Smooth muscle cell (in vitro differentiated cells): ENCODE results near the gene CBARP. TPM values are rescaled to one million over a fixed set of nuclear protein-coding genes. Genes with fewer than 3 reads are reported as not detected.

Source experiments
- DNase-seq: peaks from one replicate; lab custom pipeline; 2025; ENCODE audit not compliant: unreplicated experiment; lab: John Stamatoyannopoulos, UW
- H2AFZ ChIP-seq: fragments of 200-600 bp; sonication (generic); 2 replicates; pipeline ENCODE4 v1.6.0; 2016; ENCODE audit warnings: antibody characterized with exemption, low read depth, mild to moderate bottlenecking
- H3F3A ChIP-seq: fragments of 200-600 bp; sonication (generic); 2 replicates; pipeline ENCODE4 v1.6.0; 2017; ENCODE audit warnings: antibody characterized with exemption, low read depth
- H3K27ac ChIP-seq: fragments of 200-600 bp; sonication (generic); 2 replicates; pipeline ENCODE4 v1.5.1; 2016; ENCODE audit warnings: low read depth, mild to moderate bottlenecking
- H3K27me3 ChIP-seq: fragments of 200-600 bp; sonication (generic); 2 replicates; pipeline ENCODE4 v1.6.1; 2016; ENCODE audit warnings: low read depth, mild to moderate bottlenecking
- H3K36me3 ChIP-seq: fragments of 200-600 bp; sonication (generic); 2 replicates; pipeline ENCODE4 v1.5.1; 2016; ENCODE audit warnings: low read depth
- H3K4me1 ChIP-seq: fragments of 200-600 bp; sonication (generic); 2 replicates; pipeline ENCODE4 v1.5.1; 2016; ENCODE audit warnings: low read depth
- H3K4me2 ChIP-seq: fragments of 200-600 bp; sonication (generic); 2 replicates; pipeline ENCODE4 v1.6.0; 2016; ENCODE audit warnings: mild to moderate bottlenecking
- H3K4me3 ChIP-seq: fragments of 200-600 bp; sonication (generic); 2 replicates; pipeline ENCODE4 v1.5.1; 2016; ENCODE audit warnings: mild to moderate bottlenecking
- H3K79me2 ChIP-seq: fragments of 200-600 bp; sonication (generic); 2 replicates; pipeline ENCODE4 v1.6.0; 2016; ENCODE audit warnings: low read depth, mild to moderate bottlenecking
- H3K9ac ChIP-seq: fragments of 200-600 bp; sonication (generic); 2 replicates; pipeline ENCODE4 v1.6.0; 2016; ENCODE audit warnings: low read depth
- H3K9me3 ChIP-seq: fragments of 200-600 bp; sonication (generic); replicated peaks from 2 replicates; pipeline ENCODE4 v1.5.1; 2016; ENCODE audit warnings: low read depth
- H4K20me1 ChIP-seq: fragments of 200-600 bp; sonication (generic); 2 replicates; pipeline ENCODE4 v1.6.0; 2016; ENCODE audit warnings: low read depth
- CTCF ChIP-seq: fragments of 200-600 bp; sonication (generic); IDR thresholded peaks from 2 replicates; pipeline ENCODE4 v1.5.1; 2017; ENCODE audit warnings: borderline replicate concordance, mild to moderate bottlenecking, antibody characterized with exemption; ENCODE audit not compliant: insufficient read depth, poor library complexity, severe bottlenecking
- WGBS: methylation state at CpG from one replicate; pipeline ENCODE4 v1.1.7; 2016; ENCODE audit warnings: low lambda C conversion rate; 5-methylcytosine and 5-hydroxymethylcytosine counted together
- polyA plus RNA-seq: library from polyadenylated mRNA; unstranded; fragments of >200 nt; fragmentation: Nextera tagmentation; extraction: Ambion mirVana; gene quantifications from 2 replicates; pipeline ENCODE4 v1.2.1, GENCODE V29; 2016
- total RNA-seq: library from RNA; depleted of rRNA; stranded (reverse); fragments of >200 nt; gene quantifications from 2 replicates; pipeline ENCODE4 v1.2.3, GENCODE V29; 2014

Gene CBARP
- total and polyA plus RNA-seq, 2 experiments from 2014 or later, result 2.7 to 10.5 TPM

- Histone ChIP-seq H3K9me3 (no peaks in the 10 kb centered on the region), H3K4me2 (peak overlapping the region; percentile 87), H3K4me3 (peak overlapping the region; percentile 67), H3K9ac (peak overlapping the region; percentile 89), H4K20me1 (peaks cover 53% of the 10 kb centered on the region), H3K4me1 (peaks cover 52% of the 10 kb centered on the region), H3F3A (peaks cover 58% of the 10 kb centered on the region), H3K27me3 (no peaks in the 10 kb centered on the region), H3K36me3 (peaks cover 8% of the 10 kb centered on the region), H3K79me2 (peaks cover 48% of the 10 kb centered on the region), H3K27ac (peak overlapping the region; percentile 94), H2AFZ (no peak overlapping the region)
- TF ChIP-seq CTCF, result peak; percentile 1
- peak; percentile 82 for DNase-seq
- 1% methylated on average over 51 of the region's 64 CpGs for WGBS
These were observed 31.8 kb upstream of the CBARP start for GRCh38 chr19:1269478-1270212.

- H3F3A ChIP-seq, result peaks cover 54% of the 10 kb centered on the region
- peak within 1 kb of the TSS; percentile 94 for H3K27ac ChIP-seq
- peak within 1 kb of the TSS; percentile 91 for H3K4me2 ChIP-seq
- peak within 1 kb of the TSS; percentile 67 for H3K4me3 ChIP-seq
- H4K20me1 ChIP-seq, result peaks cover 50% of the 10 kb centered on the region
- under 1% methylated on average over 26 of the region's 50 CpGs for WGBS
- H3K4me1 ChIP-seq, result peaks cover 48% of the 10 kb centered on the region
- peaks cover 43% of the 10 kb centered on the region for H3K79me2 ChIP-seq
- TF ChIP-seq CTCF, result no peak
- H2AFZ ChIP-seq, result no peak within 1 kb of the TSS
- peak within 1 kb of the TSS; percentile 89 for H3K9ac ChIP-seq
- no peaks in the 10 kb centered on the region for H3K9me3 ChIP-seq
- DNase-seq, result peak; percentile 97
- H3K27me3 ChIP-seq, result no peaks in the 10 kb centered on the region
- H3K36me3 ChIP-seq, result peaks cover 8% of the 10 kb centered on the region
These were observed 31.3 kb upstream of the CBARP start, which contains the start of gene CIRBP for GRCh38 chr19:1269065-1269477. CIRBP (plus strand) TSS chr19:1269332; CDS start chr19:1270934, 1,602 bp downstream.

- Histone ChIP-seq H3K27me3 (no peaks in the 10 kb centered on the region), H3K9me3 (no peaks in the 10 kb centered on the region), H3K79me2 (peaks cover 38% of the 10 kb centered on the region), H3K9ac (no peak overlapping the region), H2AFZ (no peak overlapping the region), H3F3A (peaks cover 54% of the 10 kb centered on the region), H3K4me3 (no peak overlapping the region), H3K27ac (peak overlapping the region; percentile 82), H3K36me3 (peaks cover 8% of the 10 kb centered on the region), H3K4me1 (peaks cover 48% of the 10 kb centered on the region), H4K20me1 (peaks cover 44% of the 10 kb centered on the region), H3K4me2 (peak overlapping the region; percentile 91)
- 66% methylated on average over 32 of the region's 40 CpGs for WGBS
- TF ChIP-seq CTCF, result no peak
- DNase-seq, result no peak
These were observed 30.6 kb upstream of the CBARP start for GRCh38 chr19:1268226-1269064.
